ENCODE measurements around the gene PLPPR1. TPM values are rescaled to one million over a fixed set of nuclear protein-coding genes. Genes with fewer than 3 reads are reported as not detected.

PLPPR1 gene
- total and polyA plus RNA-seq, 4 donors = 1.2 to 26.3 (median 2.4) TPM

DNA sequence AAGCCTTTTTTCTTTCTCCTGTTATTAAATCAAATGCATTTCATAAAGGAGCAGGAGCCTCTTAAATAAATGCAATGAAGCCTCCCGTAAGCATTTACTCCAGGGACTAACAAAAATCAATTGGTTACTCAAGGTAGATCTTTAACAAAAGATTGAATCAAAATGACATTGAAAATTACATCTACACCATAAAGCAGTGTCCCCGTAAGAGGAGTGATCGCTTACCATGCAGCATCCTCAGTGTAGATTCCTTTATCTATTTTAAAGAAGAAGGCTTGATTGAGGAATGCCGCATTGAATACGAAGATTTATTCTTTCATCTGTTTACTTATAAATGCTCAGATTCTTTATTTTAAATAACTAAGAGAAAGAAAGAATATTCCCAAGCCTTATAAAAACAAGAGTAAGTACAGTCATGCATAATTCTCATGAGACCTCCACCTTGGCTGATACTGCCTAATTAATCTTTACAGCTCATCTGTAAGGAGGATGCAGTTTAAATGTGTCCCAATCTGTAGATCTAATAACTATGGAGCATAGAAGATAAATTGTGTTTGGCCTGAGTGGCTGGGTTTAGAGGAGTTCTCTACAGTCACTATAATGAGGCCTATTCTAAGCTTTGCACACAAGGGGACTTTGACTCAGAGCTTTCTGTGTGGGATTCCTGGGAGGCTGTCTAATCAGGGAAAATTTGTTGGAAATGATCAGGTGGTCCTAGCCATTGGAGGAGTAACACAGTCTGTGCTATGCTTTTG lies 55.1 kb downstream of the PLPPR1 start:
- 97% methylated on average over 5 of the region's 5 CpGs for WGBS
- H3K27ac ChIP-seq (ENCODE audit: low read depth in 1 of 2, low read length in 2 of 2) = no peak overlapping the region

DNA sequence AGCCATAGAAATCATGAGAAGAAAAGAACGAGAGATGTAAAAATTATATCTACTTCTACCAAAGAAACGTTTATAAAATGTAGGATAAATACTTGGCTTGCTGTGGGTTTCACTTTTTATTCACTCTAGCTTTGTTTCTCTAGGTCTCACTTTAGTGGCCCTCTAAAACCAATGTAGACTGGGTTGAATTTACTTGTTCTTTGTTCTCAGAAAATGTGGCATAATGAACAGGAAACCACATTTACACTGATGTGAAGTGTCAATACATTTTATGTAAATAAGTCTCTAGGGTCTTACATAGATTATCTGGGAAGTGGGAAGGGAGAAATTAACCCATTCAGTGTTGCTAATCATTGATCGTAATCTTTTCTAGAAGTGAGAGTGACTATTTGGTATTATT lies 58.9 kb downstream of the PLPPR1 start:
- no peak for DNase-seq (ENCODE audit: low spot score)
- Histone ChIP-seq H3K36me3 (ENCODE audit: control insufficient read depth in 4 of 4, insufficient read depth in 3 of 4, low read depth in 1 of 4, low read length in 3 of 4) (no peaks in the 10 kb centered on the region), H3K9ac (ENCODE audit: low read depth in 1 of 2, low read length in 2 of 2) (no peak overlapping the region), H3K4me3 (ENCODE audit: low read depth in 1 of 3, low read length in 3 of 3) (no peak overlapping the region), H3K4me1 (ENCODE audit: control insufficient read depth in 4 of 4, insufficient read depth in 4 of 4, low read length in 3 of 4) (no peaks in the 10 kb centered on the region), H3K27me3 (ENCODE audit: control insufficient read depth in 4 of 4, insufficient read depth in 4 of 4, low read length in 3 of 4) (no peaks in the 10 kb centered on the region), H3K27ac (ENCODE audit: low read depth in 1 of 2, low read length in 2 of 2) (no peak overlapping the region), H3K9me3 (ENCODE audit: control insufficient read depth in 4 of 4, low read length in 3 of 4) (no peaks in the 10 kb centered on the region)
- 78% methylated on average over 3 of the region's 3 CpGs for WGBS
- TF ChIP-seq TAF1 (conservative IDR thresholded peaks at IDR 0.05) (no peak), NR2F2 (IDR thresholded peaks at IDR 0.05) (no peak), RXRA (IDR thresholded peaks at IDR 0.05) (no peak), GABPA (IDR thresholded peaks at IDR 0.05 in 1 of 2, conservative IDR thresholded peaks at IDR 0.05 in 1 of 2) (no peak), SP1 (IDR thresholded peaks at IDR 0.05) (no peak), JUND (IDR thresholded peaks at IDR 0.05) (no peak), HNF4A (conservative IDR thresholded peaks at IDR 0.05) (no peak), EGR1 (IDR thresholded peaks at IDR 0.05; ENCODE audit: low read depth in 2 of 2) (no peak)
- TF ChIP-seq, protein P1, sequence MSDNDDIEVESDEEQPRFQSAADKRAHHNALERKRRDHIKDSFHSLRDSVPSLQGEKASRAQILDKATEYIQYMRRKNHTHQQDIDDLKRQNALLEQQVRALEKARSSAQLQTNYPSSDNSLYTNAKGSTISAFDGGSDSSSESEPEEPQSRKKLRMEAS (IDR thresholded peaks at IDR 0.05) = no peak
- TF ChIP-seq, protein P2, sequence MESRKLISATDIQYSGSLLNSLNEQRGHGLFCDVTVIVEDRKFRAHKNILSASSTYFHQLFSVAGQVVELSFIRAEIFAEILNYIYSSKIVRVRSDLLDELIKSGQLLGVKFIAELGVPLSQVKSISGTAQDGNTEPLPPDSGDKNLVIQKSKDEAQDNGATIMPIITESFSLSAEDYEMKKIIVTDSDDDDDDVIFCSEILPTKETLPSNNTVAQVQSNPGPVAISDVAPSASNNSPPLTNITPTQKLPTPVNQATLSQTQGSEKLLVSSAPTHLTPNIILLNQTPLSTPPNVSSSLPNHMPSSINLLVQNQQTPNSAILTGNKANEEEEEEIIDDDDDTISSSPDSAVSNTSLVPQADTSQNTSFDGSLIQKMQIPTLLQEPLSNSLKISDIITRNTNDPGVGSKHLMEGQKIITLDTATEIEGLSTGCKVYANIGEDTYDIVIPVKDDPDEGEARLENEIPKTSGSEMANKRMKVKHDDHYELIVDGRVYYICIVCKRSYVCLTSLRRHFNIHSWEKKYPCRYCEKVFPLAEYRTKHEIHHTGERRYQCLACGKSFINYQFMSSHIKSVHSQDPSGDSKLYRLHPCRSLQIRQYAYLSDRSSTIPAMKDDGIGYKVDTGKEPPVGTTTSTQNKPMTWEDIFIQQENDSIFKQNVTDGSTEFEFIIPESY (IDR thresholded peaks at IDR 0.05) = no peak
- TF ChIP-seq, protein P3, sequence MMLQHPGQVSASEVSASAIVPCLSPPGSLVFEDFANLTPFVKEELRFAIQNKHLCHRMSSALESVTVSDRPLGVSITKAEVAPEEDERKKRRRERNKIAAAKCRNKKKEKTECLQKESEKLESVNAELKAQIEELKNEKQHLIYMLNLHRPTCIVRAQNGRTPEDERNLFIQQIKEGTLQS (IDR thresholded peaks at IDR 0.05) = no peak
- TF ChIP-seq, protein P4, sequence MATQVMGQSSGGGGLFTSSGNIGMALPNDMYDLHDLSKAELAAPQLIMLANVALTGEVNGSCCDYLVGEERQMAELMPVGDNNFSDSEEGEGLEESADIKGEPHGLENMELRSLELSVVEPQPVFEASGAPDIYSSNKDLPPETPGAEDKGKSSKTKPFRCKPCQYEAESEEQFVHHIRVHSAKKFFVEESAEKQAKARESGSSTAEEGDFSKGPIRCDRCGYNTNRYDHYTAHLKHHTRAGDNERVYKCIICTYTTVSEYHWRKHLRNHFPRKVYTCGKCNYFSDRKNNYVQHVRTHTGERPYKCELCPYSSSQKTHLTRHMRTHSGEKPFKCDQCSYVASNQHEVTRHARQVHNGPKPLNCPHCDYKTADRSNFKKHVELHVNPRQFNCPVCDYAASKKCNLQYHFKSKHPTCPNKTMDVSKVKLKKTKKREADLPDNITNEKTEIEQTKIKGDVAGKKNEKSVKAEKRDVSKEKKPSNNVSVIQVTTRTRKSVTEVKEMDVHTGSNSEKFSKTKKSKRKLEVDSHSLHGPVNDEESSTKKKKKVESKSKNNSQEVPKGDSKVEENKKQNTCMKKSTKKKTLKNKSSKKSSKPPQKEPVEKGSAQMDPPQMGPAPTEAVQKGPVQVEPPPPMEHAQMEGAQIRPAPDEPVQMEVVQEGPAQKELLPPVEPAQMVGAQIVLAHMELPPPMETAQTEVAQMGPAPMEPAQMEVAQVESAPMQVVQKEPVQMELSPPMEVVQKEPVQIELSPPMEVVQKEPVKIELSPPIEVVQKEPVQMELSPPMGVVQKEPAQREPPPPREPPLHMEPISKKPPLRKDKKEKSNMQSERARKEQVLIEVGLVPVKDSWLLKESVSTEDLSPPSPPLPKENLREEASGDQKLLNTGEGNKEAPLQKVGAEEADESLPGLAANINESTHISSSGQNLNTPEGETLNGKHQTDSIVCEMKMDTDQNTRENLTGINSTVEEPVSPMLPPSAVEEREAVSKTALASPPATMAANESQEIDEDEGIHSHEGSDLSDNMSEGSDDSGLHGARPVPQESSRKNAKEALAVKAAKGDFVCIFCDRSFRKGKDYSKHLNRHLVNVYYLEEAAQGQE (IDR thresholded peaks at IDR 0.05) = no peak
- TF ChIP-seq, protein P5, sequence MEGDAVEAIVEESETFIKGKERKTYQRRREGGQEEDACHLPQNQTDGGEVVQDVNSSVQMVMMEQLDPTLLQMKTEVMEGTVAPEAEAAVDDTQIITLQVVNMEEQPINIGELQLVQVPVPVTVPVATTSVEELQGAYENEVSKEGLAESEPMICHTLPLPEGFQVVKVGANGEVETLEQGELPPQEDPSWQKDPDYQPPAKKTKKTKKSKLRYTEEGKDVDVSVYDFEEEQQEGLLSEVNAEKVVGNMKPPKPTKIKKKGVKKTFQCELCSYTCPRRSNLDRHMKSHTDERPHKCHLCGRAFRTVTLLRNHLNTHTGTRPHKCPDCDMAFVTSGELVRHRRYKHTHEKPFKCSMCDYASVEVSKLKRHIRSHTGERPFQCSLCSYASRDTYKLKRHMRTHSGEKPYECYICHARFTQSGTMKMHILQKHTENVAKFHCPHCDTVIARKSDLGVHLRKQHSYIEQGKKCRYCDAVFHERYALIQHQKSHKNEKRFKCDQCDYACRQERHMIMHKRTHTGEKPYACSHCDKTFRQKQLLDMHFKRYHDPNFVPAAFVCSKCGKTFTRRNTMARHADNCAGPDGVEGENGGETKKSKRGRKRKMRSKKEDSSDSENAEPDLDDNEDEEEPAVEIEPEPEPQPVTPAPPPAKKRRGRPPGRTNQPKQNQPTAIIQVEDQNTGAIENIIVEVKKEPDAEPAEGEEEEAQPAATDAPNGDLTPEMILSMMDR (IDR thresholded peaks at IDR 0.05; ENCODE audit: low read depth, low read length, missing input control) = no peak

More for the DNA sequence above, 55.1 kb downstream of the PLPPR1 start:
- Histone ChIP-seq H3K9me3 (ENCODE audit: control insufficient read depth in 4 of 4, low read length in 3 of 4) (no peaks in the 10 kb centered on the region), H3K4me3 (ENCODE audit: low read depth in 1 of 3, low read length in 3 of 3) (no peak overlapping the region), H3K27me3 (ENCODE audit: control insufficient read depth in 4 of 4, insufficient read depth in 4 of 4, low read length in 3 of 4) (no peaks in the 10 kb centered on the region), H3K9ac (ENCODE audit: low read depth in 1 of 2, low read length in 2 of 2) (no peak overlapping the region), H3K4me1 (ENCODE audit: control insufficient read depth in 4 of 4, insufficient read depth in 4 of 4, low read length in 3 of 4) (no peaks in the 10 kb centered on the region), H3K36me3 (ENCODE audit: control insufficient read depth in 4 of 4, insufficient read depth in 3 of 4, low read depth in 1 of 4, low read length in 3 of 4) (no peaks in the 10 kb centered on the region)
- DNase-seq (ENCODE audit: low spot score) = no peak
- TF ChIP-seq HNF4G (IDR thresholded peaks at IDR 0.05) (no peak), GABPA (IDR thresholded peaks at IDR 0.05 in 1 of 2, conservative IDR thresholded peaks at IDR 0.05 in 1 of 2) (no peak), JUND (IDR thresholded peaks at IDR 0.05) (no peak), HNF4A (conservative IDR thresholded peaks at IDR 0.05) (no peak), SP1 (IDR thresholded peaks at IDR 0.05) (no peak), RXRA (IDR thresholded peaks at IDR 0.05) (no peak), FOXA2 (IDR thresholded peaks at IDR 0.05) (no peak), FOXA1 (IDR thresholded peaks at IDR 0.05) (no peak), RAD21 (IDR thresholded peaks at IDR 0.05) (no peak)
- TF ChIP-seq, protein P4 (IDR thresholded peaks at IDR 0.05) = no peak
- TF ChIP-seq, protein P3 (IDR thresholded peaks at IDR 0.05) = no peak
- TF ChIP-seq, protein P1 (IDR thresholded peaks at IDR 0.05) = no peak
